Measurements from ENCODE around the gene LONRF2. TPM values are rescaled to one million over a fixed set of nuclear protein-coding genes. Genes with fewer than 3 reads are reported as not detected.
"Not testable (repeated sequence)": the region's sequence is repeated elsewhere in the genome, so short reads cannot be mapped to it uniquely, and the experiment has no call there.

LONRF2 gene
- 1 to 10 TPM in 1 of 2 donors, under 1 TPM in 1; 0.21 to 1.6 TPM for total RNA-seq
- long read RNA-seq: 0 reads

GRCh38 chr2:100321866-100322820, at the start of gene LONRF2:
TSS of gene LONRF2 (minus strand) at chr2:100322501. CDS start at chr2:100322093, 408 bp downstream.
- DNase-seq (peak in 1 of 2 donors; percentile 7), ATAC-seq (no peak)
- intact Hi-C loops (cut with DNase I, micrococcal nuclease): no loop called here

GRCh38 chr2:100367163-100367562, 44.9 kb upstream of the LONRF2 start:
- intact Hi-C loops (cut with DNase I, micrococcal nuclease): no loop called here
- no peak for ATAC-seq

GRCh38 chr2:100365434-100365833, 43.1 kb upstream of the LONRF2 start:
- no peak for ATAC-seq

More at GRCh38 chr2:100367163-100367562, 44.9 kb upstream of the LONRF2 start:
- DNase-seq: no peak

GRCh38 chr2:100362269-100362668, 40.0 kb upstream of the LONRF2 start:
- intact Hi-C loops (cut with DNase I, micrococcal nuclease); ATAC-seq; DNase-seq: not testable (repeated sequence)

More at GRCh38 chr2:100365434-100365833, 43.1 kb upstream of the LONRF2 start:
- intact Hi-C loops (cut with DNase I, micrococcal nuclease): no loop called here
- DNase-seq: no peak

- no peak for ATAC-seq
- intact Hi-C loops (cut with DNase I, micrococcal nuclease): no loop called here
- DNase-seq: no peak
Measured at GRCh38 chr2:100359576-100359975, 37.3 kb upstream of the LONRF2 start.

GRCh38 chr2:100358554-100358953, 36.3 kb upstream of the LONRF2 start:
- no peak for ATAC-seq
- intact Hi-C loops (cut with DNase I, micrococcal nuclease): no loop called here

GRCh38 chr2:100352521-100352920, 30.2 kb upstream of the LONRF2 start:
- intact Hi-C loops (cut with DNase I, micrococcal nuclease): no loop called here
- DNase-seq: no peak
- ATAC-seq: no peak

More at GRCh38 chr2:100358554-100358953, 36.3 kb upstream of the LONRF2 start:
- no peak for DNase-seq

- DNase-seq (no peak), ATAC-seq (no peak)
- intact Hi-C loops (cut with DNase I, micrococcal nuclease): no loop called here
Measured at GRCh38 chr2:100350661-100351185, 28.4 kb upstream of the LONRF2 start.

- ATAC-seq; DNase-seq; intact Hi-C loops (cut with DNase I, micrococcal nuclease): not testable (repeated sequence)
Measured at GRCh38 chr2:100345144-100345543, 22.8 kb upstream of the LONRF2 start.

- intact Hi-C loops (cut with DNase I, micrococcal nuclease): no loop called here
- no peak for ATAC-seq
- no peak for DNase-seq
Measured at GRCh38 chr2:100344433-100344832, 22.1 kb upstream of the LONRF2 start.

GRCh38 chr2:100342466-100342865, 20.2 kb upstream of the LONRF2 start:
- intact Hi-C loops (cut with DNase I, micrococcal nuclease); ATAC-seq; DNase-seq: not testable (repeated sequence)

GRCh38 chr2:100339823-100340222, 17.5 kb upstream of the LONRF2 start:
- no peak for DNase-seq
- ATAC-seq: no peak
- intact Hi-C loops (cut with DNase I, micrococcal nuclease): no loop called here

- intact Hi-C loops (cut with DNase I, micrococcal nuclease): no loop called here
- DNase-seq: no peak
- no peak for ATAC-seq
Measured at GRCh38 chr2:100334929-100335328, 12.6 kb upstream of the LONRF2 start.

- DNase-seq (no peak), ATAC-seq (no peak)
- intact Hi-C loops (cut with DNase I, micrococcal nuclease): no loop called here
Measured at GRCh38 chr2:100327742-100328141, 5.4 kb upstream of the LONRF2 start.

GRCh38 chr2:100321179-100321865, 979 bp downstream of the LONRF2 start:
- no peak for ATAC-seq
- DNase-seq: peak in 1 of 2 donors; percentile 5
- intact Hi-C loops (cut with DNase I, micrococcal nuclease): no loop called here

GRCh38 chr2:100320547-100321178, 1.6 kb downstream of the LONRF2 start:
- DNase-seq: no peak
- no peak for ATAC-seq
- intact Hi-C loops (cut with DNase I, micrococcal nuclease): no loop called here

- no peak for ATAC-seq
- no peak for DNase-seq
- intact Hi-C loops (cut with DNase I, micrococcal nuclease): no loop called here
Measured at GRCh38 chr2:100317634-100318033, 4.7 kb downstream of the LONRF2 start.

GRCh38 chr2:100309973-100310719, 12.2 kb downstream of the LONRF2 start:
- intact Hi-C loops (cut with DNase I, micrococcal nuclease): no loop called here
- ATAC-seq: no peak
- no peak for DNase-seq

Measured in left colon (tissue), 2 donors.